Adrenal gland (tissue), 5 donors: ENCODE measurements around the gene DCTD.
"Not testable (repeated sequence)": the region's sequence is repeated elsewhere in the genome, so short reads cannot be mapped to it uniquely, and the experiment has no call there.

Source experiments
- POLR2A ChIP-seq, 2 donors: fragments of 450-650 bp; IDR thresholded peaks; one replicate each; pipeline ENCODE4 v1.6.1; 2017; ENCODE audit warnings: antibody characterized with exemption in 2 of 2, mild to moderate bottlenecking in 2 of 2, moderate library complexity in 1 of 2
- TF ChIP-seq, protein P1 (sequence below), 6 experiments: fragments of 450-650 bp in 4 of 6; fragments of 200-600 bp in 2 of 6; sonication (generic) in 1 of 6; IDR thresholded peaks; 1 replicate in 5 of 6; 2 replicates in 1 of 6; pipeline versions ENCODE4 v1.5.1 to v1.8.0; 2016 to 2021; ENCODE audit warnings: antibody characterized with exemption in 6 of 6, mild to moderate bottlenecking in 2 of 6, moderate library complexity in 1 of 6
- donor health status: DM: no; HTN: no; CAD: no.

DNA sequence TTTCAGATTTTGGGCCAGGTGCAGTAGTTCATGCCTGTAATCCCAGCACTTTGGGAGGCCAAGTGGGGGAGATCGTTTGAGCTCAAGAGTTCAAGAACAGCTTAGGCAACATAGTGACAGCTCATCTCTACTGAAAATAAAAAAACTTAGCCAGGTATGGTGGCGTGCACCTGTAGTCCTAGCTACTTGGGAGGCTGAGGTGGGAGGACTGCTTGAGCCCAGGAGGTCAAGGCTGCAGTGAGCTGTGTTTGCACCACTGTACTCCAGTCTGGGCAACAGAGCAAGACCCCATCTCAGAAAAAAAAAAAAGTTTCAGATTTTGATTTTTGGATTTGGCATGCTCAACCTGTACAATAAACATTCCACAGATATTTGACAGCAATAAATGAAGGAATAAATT lies 17.2 kb downstream of the DCTD start:
- TF ChIP-seq, protein P1, sequence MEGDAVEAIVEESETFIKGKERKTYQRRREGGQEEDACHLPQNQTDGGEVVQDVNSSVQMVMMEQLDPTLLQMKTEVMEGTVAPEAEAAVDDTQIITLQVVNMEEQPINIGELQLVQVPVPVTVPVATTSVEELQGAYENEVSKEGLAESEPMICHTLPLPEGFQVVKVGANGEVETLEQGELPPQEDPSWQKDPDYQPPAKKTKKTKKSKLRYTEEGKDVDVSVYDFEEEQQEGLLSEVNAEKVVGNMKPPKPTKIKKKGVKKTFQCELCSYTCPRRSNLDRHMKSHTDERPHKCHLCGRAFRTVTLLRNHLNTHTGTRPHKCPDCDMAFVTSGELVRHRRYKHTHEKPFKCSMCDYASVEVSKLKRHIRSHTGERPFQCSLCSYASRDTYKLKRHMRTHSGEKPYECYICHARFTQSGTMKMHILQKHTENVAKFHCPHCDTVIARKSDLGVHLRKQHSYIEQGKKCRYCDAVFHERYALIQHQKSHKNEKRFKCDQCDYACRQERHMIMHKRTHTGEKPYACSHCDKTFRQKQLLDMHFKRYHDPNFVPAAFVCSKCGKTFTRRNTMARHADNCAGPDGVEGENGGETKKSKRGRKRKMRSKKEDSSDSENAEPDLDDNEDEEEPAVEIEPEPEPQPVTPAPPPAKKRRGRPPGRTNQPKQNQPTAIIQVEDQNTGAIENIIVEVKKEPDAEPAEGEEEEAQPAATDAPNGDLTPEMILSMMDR (IDR thresholded peaks at IDR 0.05): not testable (repeated sequence)
- TF ChIP-seq POLR2A (IDR thresholded peaks at IDR 0.05): not testable (repeated sequence)
